ENCODE data around the gene P2RX6. TPM values are rescaled to one million over a fixed set of nuclear protein-coding genes. Genes with fewer than 3 reads are reported as not detected.

The P2RX6 gene
- total RNA-seq, 4 donors from 2014 or later = 0.35 to 0.47 (median 0.40) TPM; not detected in 1

DNA sequence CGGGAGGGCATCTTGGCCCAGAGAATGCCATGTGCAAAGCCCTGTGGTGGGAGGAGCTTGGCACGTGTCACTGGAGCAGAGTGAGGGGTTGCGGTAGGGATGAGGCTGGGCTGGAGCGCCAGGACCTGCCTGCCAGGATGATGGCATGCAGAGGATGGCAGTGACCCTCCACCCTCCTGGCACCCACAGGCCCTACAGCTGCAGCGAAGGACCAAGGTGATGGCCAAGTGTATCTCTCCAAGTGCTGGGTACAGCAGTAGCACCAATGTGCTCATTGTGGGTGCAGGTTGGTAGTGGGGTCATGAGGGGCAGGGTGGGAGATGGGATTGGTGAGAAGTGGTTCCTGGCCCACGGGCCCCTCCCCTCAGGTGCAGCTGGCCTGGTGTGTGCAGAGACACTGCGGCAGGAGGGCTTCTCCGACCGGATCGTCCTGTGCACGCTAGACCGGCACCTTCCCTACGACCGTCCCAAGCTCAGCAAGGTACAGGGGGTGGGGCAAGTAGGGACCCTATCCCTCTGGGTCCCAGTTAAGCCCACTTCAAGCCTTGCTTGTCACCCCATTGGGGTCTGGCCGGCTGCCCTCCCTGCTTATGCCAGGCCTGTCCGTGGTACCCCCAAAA lies 40.5 kb upstream of the P2RX6 start:
- no peaks in the 10 kb centered on the region for H3K27me3 ChIP-seq
- TF ChIP-seq CTCF (IDR thresholded peaks at IDR 0.05) = no peak
- no peak for TF ChIP-seq POLR2AphosphoS5 (IDR thresholded peaks at IDR 0.05)
- TF ChIP-seq EP300 (IDR thresholded peaks at IDR 0.05) = no peak
- TF ChIP-seq POLR2A (IDR thresholded peaks at IDR 0.05) = no peak

GRCh38 chr22:20975541-20976290 lies 39.2 kb upstream of the P2RX6 start:
- Histone ChIP-seq H3K4me1 (peaks cover 0 to 18% (median 11%) of the 10 kb centered on the region in 3 donors), H3K27ac (no peak overlapping the region), H3K27me3 (no peaks in the 10 kb centered on the region), H3K9me3 (peaks cover 0 to 9% (median 0%) of the 10 kb centered on the region in 3 donors), H3K4me3 (no peak overlapping the region), H3K36me3 (no peaks in the 10 kb centered on the region)
- 78% methylated on average over 4 of the region's 14 CpGs; no CpG with 5 or more reads in 1 of the 2 donors for whole genome bisulfite sequencing, 2 donors (ENCODE audit: low coverage in 1 of 2)
- ATAC-seq = no peak
- TF ChIP-seq EP300 (IDR thresholded peaks at IDR 0.05) (no peak), POLR2AphosphoS5 (IDR thresholded peaks at IDR 0.05) (no peak), CTCF (IDR thresholded peaks at IDR 0.05) (no peak), POLR2A (IDR thresholded peaks at IDR 0.05) (no peak)

More for the DNA sequence above, 40.5 kb upstream of the P2RX6 start:
- peaks cover 0 to 5% (median 2%) of the 10 kb centered on the region in 3 donors for H3K4me1 ChIP-seq
- no peak overlapping the region for H3K4me3 ChIP-seq
- ATAC-seq = no peak
- peaks cover 0 to 9% (median 0%) of the 10 kb centered on the region in 3 donors for H3K9me3 ChIP-seq
- H3K27ac ChIP-seq = no peak overlapping the region
- H3K36me3 ChIP-seq = no peaks in the 10 kb centered on the region
- WGBS, 2 donors (ENCODE audit: low coverage in 1 of 2) = 67 to 85% methylated on average over 1 to 12 of the region's 16 CpGs

DNA sequence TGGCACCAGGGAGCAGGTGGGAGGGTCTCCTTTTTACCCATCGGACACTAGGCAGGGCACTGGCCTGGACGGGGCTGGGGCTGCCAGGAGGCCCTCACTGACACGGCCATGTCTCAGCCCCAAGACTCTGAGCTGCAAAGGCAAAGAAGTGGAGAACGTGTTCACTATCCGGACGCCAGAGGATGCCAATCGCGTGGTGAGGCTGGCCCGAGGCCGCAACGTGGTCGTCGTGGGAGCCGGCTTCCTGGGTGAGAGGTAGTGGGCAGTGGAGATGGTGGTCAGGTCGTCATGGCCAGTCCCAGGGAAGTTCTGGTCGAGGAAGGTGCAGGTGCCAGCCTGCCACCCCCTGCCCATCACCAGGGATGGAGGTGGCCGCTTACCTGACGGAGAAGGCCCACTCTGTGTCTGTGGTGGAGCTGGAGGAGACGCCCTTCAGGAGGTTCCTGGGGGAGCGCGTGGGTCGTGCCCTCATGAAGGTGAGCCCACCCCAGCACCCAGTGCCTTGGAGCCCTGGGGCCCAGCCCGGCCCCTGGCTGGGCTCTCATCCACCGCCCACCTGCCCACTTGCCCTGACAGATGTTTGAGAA lies 38.6 kb upstream of the P2RX6 start:
- no peaks in the 10 kb centered on the region for H3K27me3 ChIP-seq
- TF ChIP-seq POLR2A (IDR thresholded peaks at IDR 0.05) (no peak), EP300 (IDR thresholded peaks at IDR 0.05) (no peak), CTCF (IDR thresholded peaks at IDR 0.05) (no peak), POLR2AphosphoS5 (IDR thresholded peaks at IDR 0.05) (no peak)
- peaks cover 0 to 9% (median 0%) of the 10 kb centered on the region in 3 donors for H3K9me3 ChIP-seq
- no peaks in the 10 kb centered on the region for H3K36me3 ChIP-seq
- ATAC-seq = no peak
- H3K4me3 ChIP-seq = no peak overlapping the region
- no peak overlapping the region for H3K27ac ChIP-seq
- 65 to 83% methylated on average over 7 to 9 of the region's 24 CpGs for WGBS, 2 donors (ENCODE audit: low coverage in 1 of 2)
- peaks cover 3 to 24% (median 17%) of the 10 kb centered on the region in 3 donors for H3K4me1 ChIP-seq

DNA sequence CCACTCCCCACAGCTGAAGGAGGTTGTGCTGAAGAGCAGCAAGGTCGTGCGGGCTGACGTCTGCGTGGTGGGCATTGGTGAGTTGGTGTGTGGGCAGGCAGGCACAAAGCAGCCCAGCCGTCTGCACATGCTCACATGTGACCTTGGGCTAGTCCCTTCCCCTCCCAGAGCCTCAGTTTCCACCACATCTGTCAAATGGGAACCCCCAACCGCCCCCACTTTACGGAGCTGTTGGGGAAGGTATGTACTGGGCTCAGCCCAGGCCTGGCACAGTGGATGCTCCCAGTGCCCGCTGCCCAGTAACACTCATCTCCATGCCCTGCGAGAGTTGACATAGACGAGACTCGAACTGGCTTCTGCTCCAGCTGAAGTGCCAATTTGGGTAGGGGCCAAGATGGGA lies 37.9 kb upstream of the P2RX6 start:
- TF ChIP-seq POLR2A (IDR thresholded peaks at IDR 0.05) (no peak), EP300 (IDR thresholded peaks at IDR 0.05) (no peak), POLR2AphosphoS5 (IDR thresholded peaks at IDR 0.05) (no peak), CTCF (IDR thresholded peaks at IDR 0.05) (no peak)
- peaks cover 3 to 27% (median 19%) of the 10 kb centered on the region in 3 donors for H3K4me1 ChIP-seq
- ATAC-seq = no peak
- H3K9me3 ChIP-seq = peaks cover 0 to 9% (median 0%) of the 10 kb centered on the region in 3 donors
- H3K36me3 ChIP-seq = no peaks in the 10 kb centered on the region
- H3K4me3 ChIP-seq = no peak overlapping the region
- H3K27ac ChIP-seq = no peak overlapping the region
- WGBS, 2 donors (ENCODE audit: low coverage in 1 of 2) = no CpG with 5 or more reads among the region's 11 CpGs
- H3K27me3 ChIP-seq = no peaks in the 10 kb centered on the region
